ENCODE results near the gene MRPS5. TPM values are rescaled to one million over a fixed set of nuclear protein-coding genes. Genes with fewer than 3 reads are reported as not detected.

The MRPS5 gene
- total RNA-seq, 1 donor from 2014 or later, result 48.2 TPM

GRCh38 chr2:95061119-95061512 is 60.5 kb downstream of the MRPS5 start:
- no peak for DNase-seq (ENCODE audit: low read depth in 2 of 2)

- no peak for DNase-seq (ENCODE audit: low read depth in 2 of 2)
Measured at GRCh38 chr2:95060446-95061118, 61.0 kb downstream of the MRPS5 start.

- DNase-seq (ENCODE audit: low read depth in 2 of 2), result no peak
Measured at GRCh38 chr2:95059656-95060370, 61.8 kb downstream of the MRPS5 start.

GRCh38 chr2:95058989-95059641 is 62.5 kb downstream of the MRPS5 start:
- no peak for DNase-seq (ENCODE audit: low read depth in 2 of 2)

- DNase-seq (ENCODE audit: low read depth in 2 of 2), result no peak
Measured at GRCh38 chr2:95058466-95058988, 63.1 kb downstream of the MRPS5 start.

GRCh38 chr2:95057535-95058370 is 63.9 kb downstream of the MRPS5 start:
- DNase-seq (ENCODE audit: low read depth in 2 of 2), result no peak

GRCh38 chr2:95056461-95057459 is 64.8 kb downstream of the MRPS5 start:
- peak in 1 of 2 donors; percentile 28 for DNase-seq (ENCODE audit: low read depth in 2 of 2)

- DNase-seq (ENCODE audit: low read depth in 2 of 2), result no peak
Measured at GRCh38 chr2:95056044-95056443, 65.6 kb downstream of the MRPS5 start.

GRCh38 chr2:95055262-95055661 is 66.3 kb downstream of the MRPS5 start:
- no peak for DNase-seq (ENCODE audit: low read depth in 2 of 2)

- no peak for DNase-seq (ENCODE audit: low read depth in 2 of 2)
Measured at GRCh38 chr2:95054016-95054415, 67.6 kb downstream of the MRPS5 start.

- DNase-seq (ENCODE audit: low read depth in 2 of 2), result no peak
Measured at GRCh38 chr2:95053543-95053942, 68.1 kb downstream of the MRPS5 start.

- no peak for DNase-seq (ENCODE audit: low read depth in 2 of 2)
Measured at GRCh38 chr2:95052804-95053479, 68.7 kb downstream of the MRPS5 start.

GRCh38 chr2:95052307-95052706 is 69.3 kb downstream of the MRPS5 start:
- no peak for DNase-seq (ENCODE audit: low read depth in 2 of 2)

GRCh38 chr2:95051626-95052025 is 70.0 kb downstream of the MRPS5 start:
- DNase-seq (ENCODE audit: low read depth in 2 of 2), result no peak

- no peak for DNase-seq (ENCODE audit: low read depth in 2 of 2)
Measured at GRCh38 chr2:95050385-95051300, 71.0 kb downstream of the MRPS5 start.

GRCh38 chr2:95049961-95050360 is 71.6 kb downstream of the MRPS5 start:
- no peak for DNase-seq (ENCODE audit: low read depth in 2 of 2)

GRCh38 chr2:95049683-95049955 is 72.0 kb downstream of the MRPS5 start:
- no peak for DNase-seq (ENCODE audit: low read depth in 2 of 2)

- no peak for DNase-seq (ENCODE audit: low read depth in 2 of 2)
Measured at GRCh38 chr2:95048825-95049682, 72.6 kb downstream of the MRPS5 start.
